AG04450 (cell line): ENCODE results near the gene S100A2. TPM values are rescaled to one million over a fixed set of nuclear protein-coding genes. Genes with fewer than 3 reads are reported as not detected.
A peak's percentile ranks its signal among the peaks of the same experiment; 100 is the strongest.

Experiments
- CTCF ChIA-PET: fragments of 300-600, 350-600 bp; formaldehyde crosslinking; extraction: SDS; loops from one replicate; lab custom pipeline; 2022; ENCODE audit warnings: antibody characterized with exemption, inconsistent platforms; lab: Charles Lee
- POLR2A ChIA-PET: fragments of 350-600 bp; formaldehyde crosslinking; extraction: SDS; loops from one replicate; lab custom pipeline; 2021; ENCODE audit warnings: antibody characterized with exemption, inconsistent platforms; lab: Yijun Ruan, JAX
- DNase-seq: peaks from one replicate; pipeline ENCODE4 v3.0.0-alpha.2; 2011; ENCODE audit warnings: low read depth, low spot score
- H3K27ac ChIP-seq: one replicate; pipeline ENCODE4 v1.5.1; 2012; ENCODE audit warnings: low read depth, low read length, control low read depth
- H3K27me3 ChIP-seq: one replicate; pipeline ENCODE4 v1.6.0; 2012; ENCODE audit warnings: low read length; ENCODE audit not compliant: control insufficient read depth, insufficient read depth
- H3K4me3 ChIP-seq: 2 replicates; pipeline ENCODE4 v1.5.1; 2011; ENCODE audit warnings: mild to moderate bottlenecking, low read depth, low read length, control low read depth
- H3K9me3 ChIP-seq: 2 replicates; pipeline ENCODE4 v1.5.1; 2012; ENCODE audit warnings: low read length; ENCODE audit not compliant: control insufficient read depth, insufficient read depth
- CTCF ChIP-seq: IDR thresholded peaks from 2 replicates; pipeline ENCODE4 v1.5.1; 2011; ENCODE audit warnings: low read depth, low read length, control low read depth, inconsistent platforms
- polyA plus RNA-seq: library from polyadenylated mRNA; depleted of rRNA; stranded (reverse); fragments of >200 nt; gene quantifications from 2 replicates; pipeline ENCODE4 v1.2.3, GENCODE V29; 2011

S100A2 gene
- polyA plus RNA-seq, 1 experiment = 5.2 TPM

DNA sequence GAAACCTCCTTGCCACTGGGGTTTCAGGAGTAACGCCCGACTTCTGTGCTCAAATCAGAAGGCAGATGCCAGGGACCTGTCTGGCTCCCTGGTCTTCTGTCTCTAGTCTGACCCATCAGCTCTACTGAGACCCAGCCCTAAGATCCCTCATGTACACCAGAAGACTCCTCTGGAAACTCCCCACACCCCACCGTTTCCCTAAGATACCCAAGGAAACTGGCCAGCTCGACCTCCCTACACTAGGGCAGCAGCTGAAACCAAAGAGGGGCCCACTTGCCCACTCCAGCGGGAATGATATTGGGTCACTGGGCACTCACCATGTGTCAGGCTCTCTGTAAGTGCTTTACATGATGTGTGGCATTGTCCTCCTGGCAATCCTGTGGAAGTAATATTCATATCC, 47.8 kb upstream of the S100A2 start:
- no peak for DNase-seq
- Histone ChIP-seq H3K27me3 (no peaks in the 10 kb centered on the region), H3K9me3 (no peaks in the 10 kb centered on the region), H3K27ac (no peak overlapping the region), H3K4me3 (peak overlapping the region; percentile 83; the same call in 1 of the 2 replicates)
- POLR2A ChIA-PET = interaction anchor here (0.9 to 2.7 kb wide), 7 partner anchors 10 to 377 kb away, joined by 3 to 46 read pairs (median 7); partner anchors contain the start of genes CHTOP, S100A1 and S100A13
- CTCF ChIA-PET = interaction anchor here (0.6 to 9.3 kb wide), 10 partner anchors 15 to 261 kb away, joined by 3 to 80 read pairs (median 7); partner anchors contain the start of genes S100A1 and S100A13
- no peak for TF ChIP-seq CTCF

DNA sequence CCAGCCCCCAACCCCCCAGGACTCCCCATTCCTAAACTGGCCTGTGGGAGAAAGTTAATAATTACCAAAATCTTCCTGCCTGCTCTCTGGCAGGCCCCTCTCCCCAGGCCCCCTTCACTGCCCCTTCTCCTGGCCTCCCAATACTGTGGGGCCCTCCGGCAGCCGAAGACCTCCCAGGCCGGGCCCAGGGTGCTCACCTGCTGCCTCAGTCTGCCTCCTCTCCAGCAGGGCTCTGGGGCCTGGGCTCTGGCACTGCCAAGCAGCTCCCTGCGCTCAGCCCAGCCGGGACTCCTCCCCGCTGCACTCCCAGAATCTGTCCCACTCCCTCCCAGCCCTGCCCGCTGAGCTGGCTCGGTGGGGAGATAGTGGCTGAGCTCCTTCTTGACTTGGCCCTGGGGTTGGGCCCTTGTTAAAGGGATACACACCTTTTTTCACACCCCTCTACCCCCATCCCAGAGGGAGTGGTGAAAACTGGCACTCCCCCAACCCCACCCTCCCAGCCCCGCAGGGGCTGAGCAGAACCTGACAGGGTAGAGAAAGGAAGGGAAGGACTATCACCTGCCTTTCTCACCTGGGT, 47.2 kb upstream of the S100A2 start, which contains the start of gene S100A16:
Gene S100A16, minus strand, starts transcription at position 383 of the 577 bp plus-strand sequence. CDS start 4,986 bp downstream, outside the sequence.
- H3K9me3 ChIP-seq = no peaks in the 10 kb centered on the region
- H3K4me3 ChIP-seq = peak within 1 kb of the TSS; percentile 83
- H3K27me3 ChIP-seq = no peaks in the 10 kb centered on the region
- peak within 1 kb of the TSS; percentile 47 for H3K27ac ChIP-seq
- TF ChIP-seq CTCF = no peak
- POLR2A ChIA-PET = interaction anchor here (0.6 to 2.1 kb wide), 10 partner anchors 8 to 377 kb away, joined by 3 to 46 read pairs (median 4); partner anchors contain the start of genes CHTOP, S100A1 and S100A13
- no peak for DNase-seq
- CTCF ChIA-PET = interaction anchor here (0.6 to 9.3 kb wide), 11 partner anchors 9 to 260 kb away, joined by 3 to 80 read pairs (median 5); partner anchors contain the start of genes S100A1 and S100A13

GRCh38 chr1:153612111-153612754, 46.6 kb upstream of the S100A2 start:
- no peaks in the 10 kb centered on the region for H3K9me3 ChIP-seq
- no peak for DNase-seq
- H3K27me3 ChIP-seq = no peaks in the 10 kb centered on the region
- CTCF ChIA-PET = interaction anchor here (0.5 to 9.3 kb wide), 13 partner anchors 10 to 260 kb away, joined by 3 to 80 read pairs (median 5); partner anchors contain the start of genes S100A1 and S100A13
- peak overlapping the region; percentile 47 for H3K27ac ChIP-seq
- POLR2A ChIA-PET = interaction anchor here (0.6 to 2.1 kb wide), 11 partner anchors 9 to 378 kb away, joined by 3 to 46 read pairs (median 4); partner anchors contain the start of genes CHTOP, S100A1 and S100A13
- no peak for TF ChIP-seq CTCF
- peak overlapping the region; percentile 83 for H3K4me3 ChIP-seq

DNA sequence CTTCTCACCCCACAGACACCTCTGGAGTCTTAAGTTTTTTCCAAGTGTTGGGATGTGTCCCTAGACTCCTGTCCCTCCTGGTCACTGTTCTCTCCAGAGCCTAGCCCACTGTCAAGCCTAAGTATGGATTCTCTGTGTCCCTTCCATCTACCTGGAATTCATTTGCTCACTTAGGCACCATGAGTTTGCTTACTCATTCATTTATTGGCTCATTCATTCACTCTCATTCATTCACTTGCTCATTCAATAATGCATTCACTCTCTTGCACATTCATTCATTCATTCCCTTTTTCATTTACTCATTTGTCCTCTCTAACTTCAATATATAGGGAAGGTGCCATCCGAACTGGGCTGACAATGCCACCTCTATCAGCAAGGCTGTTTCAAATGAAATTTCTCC, 45.7 kb upstream of the S100A2 start:
- ChIA-PET POLR2A (interaction anchor here (1.7 to 2.1 kb wide), 3 partner anchors 16 to 23 kb away, joined by 4 to 46 read pairs (median 14); partner anchors contain the start of genes CHTOP, S100A1 and S100A13), CTCF (interaction anchor here (0.8 to 9.3 kb wide), 5 partner anchors 17 to 101 kb away, joined by 3 to 80 read pairs (median 11); partner anchors contain the start of genes S100A1 and S100A13)
- no peak overlapping the region for H3K27ac ChIP-seq

More for the DNA sequence above, 45.7 kb upstream of the S100A2 start:
- Histone ChIP-seq H3K27me3 (no peaks in the 10 kb centered on the region), H3K4me3 (peak overlapping the region; percentile 83), H3K9me3 (no peaks in the 10 kb centered on the region)
- DNase-seq = no peak
- no peak for TF ChIP-seq CTCF
